GM18505 (cell line): Measurements from ENCODE around the gene LGALS3BP.

ENCODE experiments used
- ATAC-seq: cut with Tn5 transposase; IDR thresholded peaks from one replicate; pipeline ENCODE4 v1.9.1; 2021; ENCODE audit not compliant: unreplicated experiment
- POLR2A ChIP-seq: IDR thresholded peaks from 4 replicates; pipeline ENCODE4 v1.6.1; 2011; ENCODE audit warnings: borderline replicate concordance; ENCODE audit not compliant: insufficient read depth, insufficient read length; ENCODE audit errors: extremely low read depth

LGALS3BP gene

GRCh38 chr17:78991906-78992532, 12.3 kb upstream of the LGALS3BP start:
- no peak for ATAC-seq
- no peak for TF ChIP-seq POLR2A

GRCh38 chr17:78991017-78991738, 11.5 kb upstream of the LGALS3BP start:
- no peak for TF ChIP-seq POLR2A
- no peak for ATAC-seq

- TF ChIP-seq POLR2A: no peak
- ATAC-seq: no peak
Measured at GRCh38 chr17:78990349-78991016, 10.8 kb upstream of the LGALS3BP start.

- no peak for TF ChIP-seq POLR2A
- ATAC-seq: no peak
Measured at GRCh38 chr17:78988152-78988551, 8.4 kb upstream of the LGALS3BP start.

GRCh38 chr17:78986649-78987328, 7.1 kb upstream of the LGALS3BP start:
- no peak for TF ChIP-seq POLR2A
- no peak for ATAC-seq

- no peak for ATAC-seq
Measured at GRCh38 chr17:78986048-78986648, 6.4 kb upstream of the LGALS3BP start.

GRCh38 chr17:78985395-78985794, 5.7 kb upstream of the LGALS3BP start:
- TF ChIP-seq POLR2A: no peak
- ATAC-seq: no peak

More at GRCh38 chr17:78986048-78986648, 6.4 kb upstream of the LGALS3BP start:
- no peak for TF ChIP-seq POLR2A

GRCh38 chr17:78981010-78981888, 1.5 kb upstream of the LGALS3BP start:
- ATAC-seq: no peak
- TF ChIP-seq POLR2A: no peak

- TF ChIP-seq POLR2A: no peak
- no peak for ATAC-seq
Measured at GRCh38 chr17:78980624-78980972, 875 bp upstream of the LGALS3BP start.

GRCh38 chr17:78977997-78978973, 1.4 kb downstream of the LGALS3BP start:
- no peak for TF ChIP-seq POLR2A
- ATAC-seq: no peak

GRCh38 chr17:78977681-78977943, 2.1 kb downstream of the LGALS3BP start:
- ATAC-seq: no peak
- TF ChIP-seq POLR2A: no peak
